ENCODE results near the gene NAGPA. TPM values are rescaled to one million over a fixed set of nuclear protein-coding genes. Genes with fewer than 3 reads are reported as not detected.
"Not testable (repeated sequence)": the region's sequence is repeated elsewhere in the genome, so short reads cannot be mapped to it uniquely, and the experiment has no call there.

NAGPA gene
- total RNA-seq, 1 donor from 2014 or later: 3.3 TPM

DNA sequence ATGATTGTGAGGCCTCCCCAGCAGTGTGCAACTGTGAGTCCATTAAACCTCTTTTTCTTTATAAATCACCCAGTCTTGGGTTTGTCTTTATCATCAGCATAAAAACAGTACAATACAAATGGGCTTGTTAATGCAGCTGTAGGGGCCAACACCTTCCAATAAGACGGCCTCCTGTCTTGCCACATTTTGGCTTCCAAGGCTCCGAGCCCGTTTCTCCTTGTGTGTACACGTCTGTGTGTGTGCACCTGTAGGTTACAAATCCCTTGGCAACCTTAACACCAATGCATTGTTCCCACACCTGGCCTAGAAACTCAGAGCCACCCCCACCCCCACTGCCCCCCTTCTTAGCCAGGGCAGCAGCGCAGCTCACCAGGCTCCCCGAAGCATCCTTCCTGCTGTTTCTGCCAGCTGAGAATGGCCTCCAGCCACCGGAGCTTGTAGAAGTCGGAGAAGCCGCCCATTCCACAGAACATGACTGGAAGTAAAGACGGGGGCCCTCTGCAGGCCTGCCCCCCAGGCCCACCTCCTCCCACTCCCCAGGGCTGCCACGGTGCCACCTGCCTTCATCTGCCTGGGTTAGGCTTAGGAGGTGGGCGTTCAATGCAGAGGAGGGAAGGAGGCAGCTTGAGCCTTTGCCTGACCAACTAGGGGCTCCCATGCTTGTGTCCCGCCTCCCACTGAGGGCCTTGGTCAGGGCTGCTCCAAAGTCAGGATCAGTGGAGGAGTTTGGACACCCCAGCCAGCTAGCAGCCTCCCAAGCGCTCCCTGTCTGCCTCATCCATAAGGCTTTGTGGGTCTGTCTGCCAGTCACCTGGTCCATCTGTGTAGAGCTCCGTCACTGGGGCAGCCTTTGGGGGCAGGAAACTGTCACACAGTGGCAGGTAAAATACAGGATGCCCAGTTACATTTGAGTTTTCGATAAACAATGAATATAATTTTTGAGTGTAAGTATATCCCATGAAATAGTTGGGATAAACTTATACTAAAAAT lies 21.4 kb upstream of the NAGPA start:
- Histone ChIP-seq H3K9me3 (ENCODE audit: low read depth) (no peaks in the 10 kb centered on the region), H3K4me3 (no peak overlapping the region), H3K27ac (no peak overlapping the region), H3K9ac (no peak overlapping the region), H2AFZ (replicated peaks) (no peak overlapping the region), H3K79me2 (ENCODE audit: low read depth) (no peaks in the 10 kb centered on the region), H3K36me3 (no peaks in the 10 kb centered on the region), H4K20me1 (ENCODE audit: low read depth) (no peaks in the 10 kb centered on the region), H3K4me2 (no peak overlapping the region), H3K27me3 (no peaks in the 10 kb centered on the region), H3K4me1 (peaks cover 18% of the 10 kb centered on the region), H3F3A (ENCODE audit: low read depth) (peaks cover 23% of the 10 kb centered on the region)
- no peak overlapping the region for H3K4me3 Mint-ChIP-seq
- no peak overlapping the region for H3K27ac Mint-ChIP-seq
- TF ChIP-seq EZH2phosphoT487 (IDR thresholded peaks at IDR 0.05): no peak
- TF ChIP-seq, protein P1, sequence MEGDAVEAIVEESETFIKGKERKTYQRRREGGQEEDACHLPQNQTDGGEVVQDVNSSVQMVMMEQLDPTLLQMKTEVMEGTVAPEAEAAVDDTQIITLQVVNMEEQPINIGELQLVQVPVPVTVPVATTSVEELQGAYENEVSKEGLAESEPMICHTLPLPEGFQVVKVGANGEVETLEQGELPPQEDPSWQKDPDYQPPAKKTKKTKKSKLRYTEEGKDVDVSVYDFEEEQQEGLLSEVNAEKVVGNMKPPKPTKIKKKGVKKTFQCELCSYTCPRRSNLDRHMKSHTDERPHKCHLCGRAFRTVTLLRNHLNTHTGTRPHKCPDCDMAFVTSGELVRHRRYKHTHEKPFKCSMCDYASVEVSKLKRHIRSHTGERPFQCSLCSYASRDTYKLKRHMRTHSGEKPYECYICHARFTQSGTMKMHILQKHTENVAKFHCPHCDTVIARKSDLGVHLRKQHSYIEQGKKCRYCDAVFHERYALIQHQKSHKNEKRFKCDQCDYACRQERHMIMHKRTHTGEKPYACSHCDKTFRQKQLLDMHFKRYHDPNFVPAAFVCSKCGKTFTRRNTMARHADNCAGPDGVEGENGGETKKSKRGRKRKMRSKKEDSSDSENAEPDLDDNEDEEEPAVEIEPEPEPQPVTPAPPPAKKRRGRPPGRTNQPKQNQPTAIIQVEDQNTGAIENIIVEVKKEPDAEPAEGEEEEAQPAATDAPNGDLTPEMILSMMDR (IDR thresholded peaks at IDR 0.05): no peak
- TF ChIP-seq EZH2 (IDR thresholded peaks at IDR 0.05): no peak
- no peaks in the 10 kb centered on the region for H3K9me3 Mint-ChIP-seq
- peaks cover 4% of the 10 kb centered on the region for H3K4me1 Mint-ChIP-seq
- H3K27me3 Mint-ChIP-seq (ENCODE audit: insufficient read depth, low read depth): peaks cover 2% of the 10 kb centered on the region
- no peak for DNase-seq (ENCODE audit: low spot score)
- H3K36me3 Mint-ChIP-seq: no peaks in the 10 kb centered on the region

DNA sequence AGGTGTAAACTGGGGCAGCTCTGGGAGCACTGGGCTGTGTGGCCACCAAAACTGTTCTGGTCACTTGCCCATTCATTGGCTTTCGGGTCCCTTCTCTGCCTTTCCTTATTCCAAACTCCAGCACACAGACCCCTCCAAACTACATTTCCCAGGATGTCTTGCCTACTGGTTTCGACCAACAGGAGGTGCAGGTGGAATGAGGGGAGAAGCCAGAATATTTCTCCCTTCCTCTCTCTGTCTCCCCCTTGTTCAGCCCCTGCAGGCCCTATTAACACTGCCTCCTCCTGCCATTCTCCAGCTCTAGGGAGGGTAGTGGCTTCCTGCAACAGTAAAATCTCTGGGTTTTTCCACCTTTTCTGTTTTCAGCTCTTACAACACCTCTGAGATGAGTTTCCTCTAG lies 13.2 kb upstream of the NAGPA start:
- no peaks in the 10 kb centered on the region for H3F3A ChIP-seq (ENCODE audit: low read depth)
- no peak for DNase-seq (ENCODE audit: low spot score)
- TF ChIP-seq EZH2 (IDR thresholded peaks at IDR 0.05): no peak
- TF ChIP-seq, protein P1 (IDR thresholded peaks at IDR 0.05): no peak
- TF ChIP-seq EZH2phosphoT487 (IDR thresholded peaks at IDR 0.05): no peak

DNA sequence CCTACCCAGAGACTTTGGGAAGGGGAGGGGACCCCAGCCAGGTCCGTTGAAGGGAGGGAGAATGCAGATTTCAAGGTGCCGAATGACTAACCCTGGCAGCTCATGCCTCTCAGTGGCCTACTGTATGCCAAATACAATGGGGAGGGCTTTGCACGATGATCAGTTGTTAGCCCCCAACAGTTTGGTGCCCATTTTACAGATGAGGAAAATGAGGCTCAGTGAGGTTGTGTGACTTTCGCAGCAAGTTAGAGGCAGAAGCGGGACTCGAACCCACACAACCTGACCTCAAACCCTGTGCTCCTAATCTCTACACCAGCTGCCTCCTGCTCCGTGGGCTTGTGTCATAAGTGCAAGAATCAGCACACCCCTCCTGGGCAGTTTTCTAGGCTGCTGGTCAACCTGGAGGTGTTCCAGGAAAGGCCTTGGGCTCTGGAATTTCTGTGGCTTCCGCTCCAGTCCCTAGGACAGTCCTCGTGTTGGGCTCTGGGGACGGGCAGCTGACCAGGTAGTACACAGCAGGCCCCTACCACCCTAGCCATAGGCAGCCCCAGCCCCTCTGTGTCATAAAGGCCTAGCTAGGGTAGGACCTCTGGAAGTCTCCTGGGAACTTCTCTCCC lies 11.9 kb upstream of the NAGPA start:
- Histone ChIP-seq H3K9me3 (ENCODE audit: low read depth) (no peaks in the 10 kb centered on the region), H3K27me3 (no peaks in the 10 kb centered on the region), H3K27ac (no peak overlapping the region), H3F3A (ENCODE audit: low read depth) (no peaks in the 10 kb centered on the region), H3K4me3 (no peak overlapping the region), H3K4me1 (no peaks in the 10 kb centered on the region), H3K36me3 (no peaks in the 10 kb centered on the region), H4K20me1 (ENCODE audit: low read depth) (no peaks in the 10 kb centered on the region), H3K79me2 (ENCODE audit: low read depth) (no peaks in the 10 kb centered on the region), H3K9ac (no peak overlapping the region), H2AFZ (replicated peaks) (no peak overlapping the region), H3K4me2 (no peak overlapping the region)
- Mint-ChIP-seq H3K4me3 (no peak overlapping the region), H3K9me3 (no peaks in the 10 kb centered on the region), H3K36me3 (no peaks in the 10 kb centered on the region), H3K27ac (no peak overlapping the region), H3K27me3 (ENCODE audit: insufficient read depth, low read depth) (peaks cover 5% of the 10 kb centered on the region), H3K4me1 (no peaks in the 10 kb centered on the region)
- DNase-seq (ENCODE audit: low spot score): no peak
- TF ChIP-seq, protein P1 (IDR thresholded peaks at IDR 0.05): no peak
- TF ChIP-seq EZH2 (IDR thresholded peaks at IDR 0.05) (no peak), EZH2phosphoT487 (IDR thresholded peaks at IDR 0.05) (no peak)

More for the DNA sequence above, 13.2 kb upstream of the NAGPA start:
- no peak overlapping the region for H3K9ac ChIP-seq
- H2AFZ ChIP-seq (replicated peaks): no peak overlapping the region
- no peaks in the 10 kb centered on the region for H3K9me3 ChIP-seq (ENCODE audit: low read depth)
- Mint-ChIP-seq H3K9me3 (no peaks in the 10 kb centered on the region), H3K27me3 (ENCODE audit: insufficient read depth, low read depth) (no peaks in the 10 kb centered on the region), H3K4me3 (no peak overlapping the region), H3K4me1 (no peaks in the 10 kb centered on the region), H3K27ac (no peak overlapping the region), H3K36me3 (no peaks in the 10 kb centered on the region)
- H3K27me3 ChIP-seq: no peaks in the 10 kb centered on the region
- H3K27ac ChIP-seq: no peak overlapping the region
- no peaks in the 10 kb centered on the region for H3K36me3 ChIP-seq
- H4K20me1 ChIP-seq (ENCODE audit: low read depth): no peaks in the 10 kb centered on the region
- no peaks in the 10 kb centered on the region for H3K4me1 ChIP-seq
- H3K79me2 ChIP-seq (ENCODE audit: low read depth): no peaks in the 10 kb centered on the region
- no peak overlapping the region for H3K4me3 ChIP-seq
- H3K4me2 ChIP-seq: no peak overlapping the region

DNA sequence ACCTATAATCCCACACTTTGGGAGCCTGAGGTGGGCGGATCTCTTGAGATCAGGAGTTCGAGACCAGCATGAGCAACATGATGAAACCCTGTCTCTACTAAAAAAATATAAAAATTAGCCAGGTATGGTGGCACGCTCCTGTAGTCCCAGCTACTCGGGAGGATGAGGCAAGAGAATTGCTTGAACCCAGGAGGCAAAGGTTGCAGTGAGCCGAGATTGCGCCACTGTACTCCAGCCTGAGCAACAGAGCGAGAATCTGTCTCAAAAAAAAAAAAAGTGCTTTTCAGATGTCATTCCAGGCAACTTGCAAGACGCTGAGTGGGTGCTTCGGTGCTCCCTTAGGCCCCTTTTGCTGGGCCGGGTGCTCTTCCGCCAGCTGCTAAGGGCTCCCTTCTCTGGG lies 10.8 kb upstream of the NAGPA start:
- not testable (repeated sequence) for H3K4me1 Mint-ChIP-seq; H3K9me3 Mint-ChIP-seq; H3K4me2 ChIP-seq; H3K27me3 ChIP-seq; H3K4me3 Mint-ChIP-seq; H2AFZ ChIP-seq (replicated peaks); H3K79me2 ChIP-seq (ENCODE audit: low read depth); H3K27me3 Mint-ChIP-seq (ENCODE audit: insufficient read depth, low read depth); H3K4me3 ChIP-seq; H3K36me3 ChIP-seq; H3K9ac ChIP-seq; H3K36me3 Mint-ChIP-seq; DNase-seq (ENCODE audit: low spot score); H3K27ac Mint-ChIP-seq; H3K27ac ChIP-seq; H3F3A ChIP-seq (ENCODE audit: low read depth); H3K4me1 ChIP-seq; H3K9me3 ChIP-seq (ENCODE audit: low read depth); H4K20me1 ChIP-seq (ENCODE audit: low read depth)

Measured in neural progenitor cell (in vitro differentiated cells).